VCaP (cell line): ENCODE measurements around the gene PIAS2.
"Not testable (repeated sequence)": the region's sequence is repeated elsewhere in the genome, so short reads cannot be mapped to it uniquely, and the experiment has no call there.

Source experiments
- H3K27ac ChIP-seq: fragments of 450-650 bp; 2 replicates; pipeline ENCODE4 v1.5.1; 2017
- TF ChIP-seq, protein P1 (sequence below): fragments of 450-650 bp; conservative IDR thresholded peaks from 2 replicates; pipeline ENCODE4 v1.5.1; 2017; ENCODE audit warnings: mild to moderate bottlenecking, moderate library complexity

PIAS2 gene, protein sequence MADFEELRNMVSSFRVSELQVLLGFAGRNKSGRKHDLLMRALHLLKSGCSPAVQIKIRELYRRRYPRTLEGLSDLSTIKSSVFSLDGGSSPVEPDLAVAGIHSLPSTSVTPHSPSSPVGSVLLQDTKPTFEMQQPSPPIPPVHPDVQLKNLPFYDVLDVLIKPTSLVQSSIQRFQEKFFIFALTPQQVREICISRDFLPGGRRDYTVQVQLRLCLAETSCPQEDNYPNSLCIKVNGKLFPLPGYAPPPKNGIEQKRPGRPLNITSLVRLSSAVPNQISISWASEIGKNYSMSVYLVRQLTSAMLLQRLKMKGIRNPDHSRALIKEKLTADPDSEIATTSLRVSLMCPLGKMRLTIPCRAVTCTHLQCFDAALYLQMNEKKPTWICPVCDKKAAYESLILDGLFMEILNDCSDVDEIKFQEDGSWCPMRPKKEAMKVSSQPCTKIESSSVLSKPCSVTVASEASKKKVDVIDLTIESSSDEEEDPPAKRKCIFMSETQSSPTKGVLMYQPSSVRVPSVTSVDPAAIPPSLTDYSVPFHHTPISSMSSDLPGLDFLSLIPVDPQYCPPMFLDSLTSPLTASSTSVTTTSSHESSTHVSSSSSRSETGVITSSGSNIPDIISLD

DNA sequence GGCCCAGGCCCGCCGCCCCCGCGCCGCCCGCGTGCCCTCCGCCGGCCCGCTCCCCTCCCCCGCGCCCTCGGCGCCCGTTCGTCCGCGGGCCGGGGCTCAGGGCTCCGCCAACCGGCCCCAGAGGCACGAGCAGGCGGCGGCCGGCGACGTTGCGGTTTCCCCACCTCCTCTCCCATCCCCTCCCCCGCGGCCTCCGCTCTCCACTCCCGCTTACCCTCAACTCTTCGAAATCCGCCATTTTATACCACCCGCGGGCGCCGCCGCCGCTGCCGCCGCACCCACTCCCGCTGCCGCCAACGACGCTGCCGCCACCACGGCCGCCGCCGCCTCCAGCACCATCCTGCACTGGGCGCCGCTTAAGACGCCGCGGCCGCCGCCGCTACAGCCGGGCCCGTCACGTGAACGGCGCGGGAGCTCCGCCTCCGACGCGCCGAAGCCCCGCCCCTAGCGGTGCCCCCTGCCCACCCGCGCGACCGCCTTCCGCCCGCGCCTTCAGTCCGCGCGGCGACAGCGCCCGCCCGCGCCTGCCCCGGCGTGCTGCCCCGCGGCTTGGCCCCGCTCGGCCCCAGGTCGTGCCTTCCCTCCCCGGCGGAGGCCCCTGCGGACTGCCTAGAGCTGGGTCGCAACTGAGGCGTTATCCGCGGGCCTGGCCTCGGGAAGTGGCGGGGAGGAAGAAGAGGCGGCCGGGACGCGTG is at the start of gene PIAS2, which contains the start of gene KATNAL2:
Gene PIAS2 (minus strand): TSS at position 400 of the 695 bp plus-strand sequence. CDS start 162 bp downstream, at position 238.
Gene KATNAL2 (plus strand): TSS at position 495 of the 695 bp plus-strand sequence. CDS start 29,271 bp downstream, outside the sequence.
- TF ChIP-seq, protein P1, sequence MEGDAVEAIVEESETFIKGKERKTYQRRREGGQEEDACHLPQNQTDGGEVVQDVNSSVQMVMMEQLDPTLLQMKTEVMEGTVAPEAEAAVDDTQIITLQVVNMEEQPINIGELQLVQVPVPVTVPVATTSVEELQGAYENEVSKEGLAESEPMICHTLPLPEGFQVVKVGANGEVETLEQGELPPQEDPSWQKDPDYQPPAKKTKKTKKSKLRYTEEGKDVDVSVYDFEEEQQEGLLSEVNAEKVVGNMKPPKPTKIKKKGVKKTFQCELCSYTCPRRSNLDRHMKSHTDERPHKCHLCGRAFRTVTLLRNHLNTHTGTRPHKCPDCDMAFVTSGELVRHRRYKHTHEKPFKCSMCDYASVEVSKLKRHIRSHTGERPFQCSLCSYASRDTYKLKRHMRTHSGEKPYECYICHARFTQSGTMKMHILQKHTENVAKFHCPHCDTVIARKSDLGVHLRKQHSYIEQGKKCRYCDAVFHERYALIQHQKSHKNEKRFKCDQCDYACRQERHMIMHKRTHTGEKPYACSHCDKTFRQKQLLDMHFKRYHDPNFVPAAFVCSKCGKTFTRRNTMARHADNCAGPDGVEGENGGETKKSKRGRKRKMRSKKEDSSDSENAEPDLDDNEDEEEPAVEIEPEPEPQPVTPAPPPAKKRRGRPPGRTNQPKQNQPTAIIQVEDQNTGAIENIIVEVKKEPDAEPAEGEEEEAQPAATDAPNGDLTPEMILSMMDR = peak; percentile 21; the same call in 1 of the 2 replicates
- H3K27ac ChIP-seq = peak within 1 kb of the TSS; percentile 89

- H3K27ac ChIP-seq = not testable (repeated sequence)
Measured at GRCh38 chr18:46966266-46966665, 49.0 kb upstream of the PIAS2 start.

DNA sequence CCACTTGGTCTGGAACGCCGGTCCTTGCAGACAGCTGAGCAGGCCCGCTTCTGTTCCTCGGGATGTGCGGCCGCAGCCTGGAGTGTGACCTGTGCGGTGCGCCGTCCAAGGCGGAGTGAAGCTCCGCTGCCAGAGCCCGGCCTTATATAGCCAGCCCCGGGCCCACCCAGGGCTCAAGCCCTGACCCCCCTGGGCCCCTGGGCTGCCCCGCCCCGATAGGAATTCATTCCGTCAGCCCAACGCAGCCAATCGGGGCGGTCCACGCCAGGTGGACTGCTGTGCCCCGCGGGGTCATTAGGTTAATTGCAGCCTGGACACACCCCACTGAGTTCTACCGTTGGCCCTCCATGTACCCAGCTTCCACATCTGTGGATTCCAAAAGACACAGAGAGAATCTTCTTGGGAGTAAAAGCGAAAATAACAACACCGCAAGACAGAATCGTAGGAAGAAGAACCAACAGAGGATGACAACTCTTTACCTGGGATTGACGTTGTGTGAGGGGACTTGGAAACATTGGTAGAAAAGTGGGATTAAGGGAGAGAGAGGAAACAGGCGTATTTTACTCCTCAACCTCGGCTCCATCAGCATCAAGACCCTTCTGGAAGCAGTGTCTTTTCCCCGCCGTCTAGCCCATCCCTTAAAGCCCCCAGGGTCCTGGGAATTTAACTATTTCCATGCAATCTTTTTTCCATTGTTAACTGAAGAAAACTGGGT is 47.4 kb upstream of the PIAS2 start:
- not testable (repeated sequence) for H3K27ac ChIP-seq

- not testable (repeated sequence) for H3K27ac ChIP-seq
Measured at GRCh38 chr18:46963656-46964578, 46.6 kb upstream of the PIAS2 start.

- TF ChIP-seq, protein P1 = no peak
- no peak overlapping the region for H3K27ac ChIP-seq
Measured at GRCh38 chr18:46958209-46958608, 40.9 kb upstream of the PIAS2 start.

- H3K27ac ChIP-seq = no peak overlapping the region
- TF ChIP-seq, protein P1 = no peak
Measured at GRCh38 chr18:46953195-46953594, 35.9 kb upstream of the PIAS2 start.

- TF ChIP-seq, protein P1 = peak; percentile 64
- H3K27ac ChIP-seq = no peak overlapping the region
Measured at GRCh38 chr18:46950064-46950656, 32.9 kb upstream of the PIAS2 start.
